GM06990 (cell line): ENCODE data around the gene STOX2.

Experiments used
- DNase-seq: peaks from one replicate; pipeline ENCODE4 v3.0.0-alpha.2; 2011; ENCODE audit not compliant: insufficient read length; ENCODE audit errors: extremely low read depth
- H3K27me3 ChIP-seq: replicated peaks from 2 replicates; pipeline ENCODE4 v1.6.0; 2011; ENCODE audit warnings: low read length; ENCODE audit not compliant: control insufficient read depth, insufficient read depth
- H3K36me3 ChIP-seq: 2 replicates; pipeline ENCODE4 v1.5.1; 2011; ENCODE audit warnings: low read length; ENCODE audit not compliant: control insufficient read depth, insufficient read depth
- H3K4me3 ChIP-seq: replicated peaks from 2 replicates; pipeline ENCODE4 v1.5.1; 2011; ENCODE audit warnings: low read depth, mild to moderate bottlenecking, control low read depth, low read length
- CTCF ChIP-seq: IDR thresholded peaks from 2 replicates; pipeline ENCODE4 v1.5.1; 2011; ENCODE audit warnings: low read length, control low read depth, mild to moderate bottlenecking, inconsistent platforms; ENCODE audit not compliant: insufficient read depth, poor library complexity, severe bottlenecking

The STOX2 gene

DNA sequence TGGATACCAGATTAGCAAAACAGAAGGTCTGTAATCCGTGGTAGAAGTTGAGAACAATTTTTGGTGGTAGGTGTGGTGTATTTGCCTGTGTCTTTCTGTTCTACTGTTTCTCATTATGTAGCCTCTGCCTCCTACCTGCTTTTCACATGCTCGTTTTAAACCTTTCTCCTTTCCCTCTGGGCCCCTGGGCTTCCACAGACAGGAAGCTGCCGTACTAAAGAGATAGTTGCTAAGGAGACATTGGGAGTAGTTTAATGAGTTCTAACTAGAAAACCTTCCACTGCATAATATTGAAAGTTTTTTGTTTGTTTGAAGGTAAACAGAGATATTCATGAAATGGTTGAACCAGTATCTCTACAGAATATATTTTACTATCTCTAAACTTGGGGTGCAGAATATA, 107.8 kb downstream of the STOX2 start:
- TF ChIP-seq CTCF: no peak
- H3K4me3 ChIP-seq: no peak overlapping the region
- no peak for DNase-seq

DNA sequence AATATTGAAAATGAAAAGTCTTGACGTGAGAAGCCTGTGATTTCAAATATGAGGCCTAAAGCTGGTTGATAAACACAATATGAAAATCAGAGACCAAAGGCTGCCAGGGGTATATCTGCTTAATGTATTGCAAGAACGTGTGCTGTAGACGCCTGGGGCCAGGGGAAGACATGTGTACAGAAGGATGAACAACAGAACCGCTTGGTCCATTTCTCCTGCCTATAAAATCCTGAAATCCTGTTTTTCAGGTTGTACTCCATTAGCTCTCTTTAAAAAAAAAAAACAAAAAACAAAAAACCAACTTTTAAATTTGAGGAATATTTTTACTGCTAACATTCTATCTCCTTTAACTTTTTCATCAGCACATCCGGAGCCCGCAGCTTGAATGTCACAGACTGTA, 109.2 kb downstream of the STOX2 start:
- Histone ChIP-seq H3K4me3 (no peak overlapping the region), H3K27me3 (no peaks in the 10 kb centered on the region; the same call in 1 of the 2 replicates), H3K36me3 (no peaks in the 10 kb centered on the region)
- no peak for DNase-seq
- no peak for TF ChIP-seq CTCF

More for the DNA sequence above, 107.8 kb downstream of the STOX2 start:
- no peaks in the 10 kb centered on the region for H3K36me3 ChIP-seq
- H3K27me3 ChIP-seq: no peaks in the 10 kb centered on the region; the same call in 1 of the 2 replicates

DNA sequence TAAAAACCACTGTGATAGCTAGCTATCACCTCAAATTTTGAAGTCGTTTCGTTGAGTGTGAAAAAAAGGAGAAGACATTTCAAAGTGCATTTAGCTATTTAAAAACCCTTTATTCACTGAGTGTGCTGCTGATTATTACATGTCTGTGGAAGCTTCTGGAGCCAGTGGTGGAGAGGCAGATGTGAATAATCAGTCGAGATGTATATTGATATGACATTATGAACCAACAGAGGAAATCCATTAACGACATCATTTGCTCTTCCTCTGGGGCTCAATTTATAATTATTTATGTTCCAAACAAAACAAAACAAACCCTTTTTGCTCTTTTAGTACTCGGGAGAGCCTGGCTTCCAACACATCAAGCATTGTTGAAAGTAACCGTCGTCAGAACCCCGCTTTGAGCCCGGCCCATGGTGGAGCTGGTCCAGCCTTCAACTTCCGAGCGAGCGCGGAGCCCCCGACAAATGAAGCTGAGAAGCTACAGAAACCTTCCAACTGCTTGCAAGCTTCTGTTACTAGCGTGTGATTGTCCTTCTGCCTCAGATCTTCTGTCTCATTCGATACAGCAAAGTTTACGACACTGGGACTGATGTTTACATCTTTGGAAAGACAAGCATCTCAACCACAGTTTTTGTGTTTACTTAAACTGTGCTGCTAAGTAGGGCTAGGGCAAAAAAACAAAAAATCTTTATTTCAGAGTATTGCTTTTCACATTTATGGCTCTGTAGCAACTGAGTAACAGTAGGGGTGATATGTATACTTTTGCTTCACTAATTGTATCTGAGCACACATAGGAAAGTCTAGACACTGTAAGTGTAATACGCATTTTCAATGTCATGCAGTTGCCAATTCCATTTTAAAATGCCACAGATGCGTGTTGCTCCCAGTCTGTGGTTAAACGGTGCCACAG, 111.9 kb downstream of the STOX2 start:
- TF ChIP-seq CTCF: no peak
- H3K4me3 ChIP-seq: no peak overlapping the region
- no peak for DNase-seq
- H3K36me3 ChIP-seq: no peaks in the 10 kb centered on the region
- no peaks in the 10 kb centered on the region; the same call in 1 of the 2 replicates for H3K27me3 ChIP-seq

DNA sequence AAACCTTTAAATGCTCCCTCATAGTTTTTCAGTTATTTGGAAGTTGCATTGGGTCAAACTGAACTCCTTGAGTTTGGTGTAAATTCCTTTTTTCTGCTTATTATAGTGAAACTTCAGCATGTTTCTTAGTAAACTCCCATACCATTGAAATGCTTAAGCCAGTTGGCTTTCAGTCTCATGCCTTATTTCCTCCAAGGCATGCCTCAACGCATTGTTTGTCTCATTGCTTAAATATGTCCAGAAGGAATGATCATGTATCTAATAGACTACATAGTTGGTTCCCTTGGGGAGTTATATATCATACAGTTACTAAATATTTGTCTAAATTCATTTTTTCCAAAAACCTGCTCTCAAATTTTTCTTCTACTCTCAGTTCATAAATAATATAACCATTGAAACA, 114.0 kb downstream of the STOX2 start:
- no peak for DNase-seq
- TF ChIP-seq CTCF: no peak
- Histone ChIP-seq H3K4me3 (no peak overlapping the region), H3K27me3 (no peaks in the 10 kb centered on the region; the same call in 1 of the 2 replicates), H3K36me3 (no peaks in the 10 kb centered on the region)

GRCh38 chr4:184019667-184020623, 114.8 kb downstream of the STOX2 start:
- Histone ChIP-seq H3K36me3 (no peaks in the 10 kb centered on the region), H3K27me3 (no peaks in the 10 kb centered on the region; the same call in 1 of the 2 replicates), H3K4me3 (no peak overlapping the region)
- DNase-seq: no peak
- TF ChIP-seq CTCF: no peak
